ENCODE results near the gene PPP2R5C.

Gene PPP2R5C

GRCh38 chr14:101875727-101876554, 114.4 kb downstream of the PPP2R5C start:
- no peaks in the 10 kb centered on the region for H3K27me3 Mint-ChIP-seq
- H3K4me1 Mint-ChIP-seq = peaks cover 63% of the 10 kb centered on the region
- H3K4me3 Mint-ChIP-seq = peak overlapping the region; percentile 47
- no peaks in the 10 kb centered on the region for H3K9me3 Mint-ChIP-seq
- peak overlapping the region; percentile 87 for H3K27ac Mint-ChIP-seq
- DNase-seq = no peak
- peaks cover 50% of the 10 kb centered on the region for H3K36me3 Mint-ChIP-seq
- CTCF ChIA-PET = interaction anchor here (1.9 kb wide), 1 partner anchor 105 kb away, joined by 6 read pairs; no protein-coding TSS in a partner anchor

DNA sequence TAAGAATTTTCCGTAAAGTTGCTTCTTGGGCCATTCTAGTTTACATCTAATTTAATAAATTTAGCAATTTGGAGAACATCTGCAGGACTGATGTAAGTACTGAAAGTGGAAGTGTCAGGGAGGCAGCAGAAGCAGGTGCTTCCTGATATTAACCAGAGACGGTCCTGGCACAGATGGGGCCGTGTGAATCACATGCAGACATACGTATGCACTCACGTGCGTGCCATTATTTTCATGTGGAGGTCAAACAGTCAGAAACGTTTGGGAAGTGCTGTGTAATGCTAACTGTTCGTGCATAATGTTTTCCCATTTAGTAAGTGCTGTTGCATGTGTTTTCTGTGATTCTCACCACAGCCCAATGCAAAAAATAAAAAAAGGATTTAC, 115.0 kb downstream of the PPP2R5C start:
- Mint-ChIP-seq H3K4me3 (peak overlapping the region; percentile 47), H3K27me3 (no peaks in the 10 kb centered on the region), H3K9me3 (no peaks in the 10 kb centered on the region), H3K4me1 (peaks cover 61% of the 10 kb centered on the region), H3K27ac (peak overlapping the region; percentile 87), H3K36me3 (peaks cover 51% of the 10 kb centered on the region)
- DNase-seq = peak; percentile 83
- CTCF ChIA-PET = no interaction called here

GRCh38 chr14:101877766-101878165, 116.3 kb downstream of the PPP2R5C start:
- no peak for DNase-seq
- Mint-ChIP-seq H3K27ac (peak overlapping the region; percentile 70), H3K9me3 (no peaks in the 10 kb centered on the region), H3K4me3 (no peak overlapping the region), H3K36me3 (peaks cover 56% of the 10 kb centered on the region), H3K4me1 (peaks cover 58% of the 10 kb centered on the region), H3K27me3 (no peaks in the 10 kb centered on the region)
- CTCF ChIA-PET = interaction anchor here (3.4 kb wide), 1 partner anchor 107 kb away, joined by 15 read pairs; no protein-coding TSS in a partner anchor

DNA sequence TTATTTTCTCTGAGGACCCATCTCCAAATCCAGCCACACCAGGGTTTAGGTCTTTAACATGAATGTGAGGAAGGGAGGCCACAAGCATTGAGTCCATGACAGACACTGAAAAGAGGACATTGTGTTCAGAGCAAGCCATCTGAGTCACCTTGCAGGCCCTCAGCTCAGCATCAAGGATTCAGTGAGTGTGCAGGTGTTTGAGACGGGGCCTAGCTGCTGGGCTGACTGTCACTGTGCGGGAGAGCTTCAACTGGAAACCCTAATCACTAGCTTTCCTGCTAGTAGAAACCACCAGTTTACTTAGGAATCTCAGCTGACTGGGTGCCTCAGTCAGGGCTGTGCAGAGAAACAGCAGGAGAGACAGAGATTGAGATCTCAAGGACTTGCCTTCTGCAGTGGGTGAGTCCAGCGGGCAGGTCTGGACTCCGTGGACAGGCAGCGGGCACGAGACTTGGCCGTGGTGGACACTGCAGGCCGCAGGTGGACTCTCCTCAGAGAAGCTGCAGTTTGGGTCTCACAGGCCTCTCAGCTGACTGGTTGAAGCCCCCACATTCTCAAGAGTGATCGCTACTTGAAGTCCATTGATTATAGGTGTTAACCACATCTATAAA, 116.8 kb downstream of the PPP2R5C start:
- H3K4me1 Mint-ChIP-seq = peaks cover 52% of the 10 kb centered on the region
- no peaks in the 10 kb centered on the region for H3K27me3 Mint-ChIP-seq
- H3K27ac Mint-ChIP-seq = peak overlapping the region; percentile 70
- H3K36me3 Mint-ChIP-seq = peaks cover 61% of the 10 kb centered on the region
- no peak for DNase-seq
- CTCF ChIA-PET = interaction anchor here (1.2 to 3.4 kb wide), 2 partner anchors 13 to 107 kb away, joined by 5 to 15 read pairs; no protein-coding TSS in a partner anchor
- no peaks in the 10 kb centered on the region for H3K9me3 Mint-ChIP-seq
- H3K4me3 Mint-ChIP-seq = no peak overlapping the region

DNA sequence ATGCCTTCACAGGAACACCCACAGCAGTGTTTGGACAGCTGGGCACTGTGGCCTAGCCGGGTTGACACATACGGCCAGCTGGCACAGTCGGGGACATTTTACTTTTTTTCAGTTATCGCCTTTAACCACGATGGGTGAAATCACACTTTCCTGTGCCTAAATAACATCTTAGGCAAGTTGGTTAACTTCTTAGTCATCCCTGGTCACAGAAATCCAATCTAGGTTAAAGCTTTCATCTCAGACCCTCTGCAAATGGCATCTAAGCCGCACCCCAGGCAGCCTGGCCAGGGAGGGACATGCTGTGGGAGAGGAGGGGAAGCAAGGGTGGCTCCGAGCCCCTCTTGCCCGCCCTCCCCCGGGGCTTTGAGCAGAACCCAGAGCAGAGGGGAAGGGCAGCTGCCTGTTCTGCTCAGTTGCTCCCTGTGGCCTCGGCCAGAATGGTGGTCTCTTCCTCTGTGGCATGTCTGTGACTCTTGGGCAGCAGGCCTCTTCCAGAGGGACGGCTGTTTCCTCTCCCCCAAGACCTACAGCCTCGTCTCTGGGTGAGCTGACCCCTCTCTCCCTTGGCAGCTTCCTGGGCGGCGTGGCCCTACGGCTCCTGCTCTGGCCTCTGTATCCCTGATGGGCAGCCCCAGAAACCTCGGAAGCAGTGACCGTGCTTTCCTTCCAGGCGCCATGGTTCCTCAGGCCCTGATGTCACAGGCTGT, 117.5 kb downstream of the PPP2R5C start:
- CTCF ChIA-PET = interaction anchor here (1.2 to 3.4 kb wide), 3 partner anchors 12 to 108 kb away, joined by 5 to 15 read pairs (median 5); no protein-coding TSS in a partner anchor
- Mint-ChIP-seq H3K27me3 (no peaks in the 10 kb centered on the region), H3K4me1 (peaks cover 49% of the 10 kb centered on the region), H3K27ac (no peak overlapping the region), H3K36me3 (peaks cover 61% of the 10 kb centered on the region), H3K9me3 (no peaks in the 10 kb centered on the region), H3K4me3 (no peak overlapping the region)
- no peak for DNase-seq

GRCh38 chr14:101879529-101880336, 118.2 kb downstream of the PPP2R5C start:
- Mint-ChIP-seq H3K9me3 (no peaks in the 10 kb centered on the region), H3K27me3 (no peaks in the 10 kb centered on the region), H3K4me3 (no peak overlapping the region), H3K36me3 (peaks cover 63% of the 10 kb centered on the region), H3K4me1 (peaks cover 47% of the 10 kb centered on the region), H3K27ac (peak overlapping the region; percentile 79)
- no peak for DNase-seq
- CTCF ChIA-PET = interaction anchor here (1.2 to 3.4 kb wide), 3 partner anchors 11 to 109 kb away, joined by 5 to 15 read pairs (median 5); no protein-coding TSS in a partner anchor

DNA sequence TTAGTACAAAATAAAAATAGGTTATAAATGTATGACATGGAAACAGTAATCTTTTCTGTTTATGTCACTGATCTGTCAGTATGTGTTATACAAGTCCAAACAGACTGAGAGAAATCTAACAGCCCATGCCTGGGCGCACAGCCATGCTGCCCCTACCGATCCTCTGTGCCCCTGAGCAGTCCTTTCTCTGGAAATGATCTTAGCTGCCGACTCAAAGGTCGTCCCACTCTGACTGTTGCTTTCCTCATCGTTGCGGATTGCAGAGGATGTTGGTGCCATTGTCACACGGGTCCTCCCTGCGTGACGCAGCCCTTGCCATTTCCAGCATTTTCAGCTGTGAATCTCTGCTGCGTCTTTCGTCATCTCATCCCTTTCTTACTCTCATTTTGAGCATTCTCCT, 119.9 kb downstream of the PPP2R5C start:
- no peak for DNase-seq
- Mint-ChIP-seq H3K27ac (no peak overlapping the region), H3K4me1 (peaks cover 31% of the 10 kb centered on the region), H3K36me3 (peaks cover 66% of the 10 kb centered on the region), H3K27me3 (no peaks in the 10 kb centered on the region), H3K9me3 (no peaks in the 10 kb centered on the region), H3K4me3 (no peak overlapping the region)
- CTCF ChIA-PET = no interaction called here

GRCh38 chr14:101882141-101882935, 120.8 kb downstream of the PPP2R5C start:
- Mint-ChIP-seq H3K27me3 (no peaks in the 10 kb centered on the region), H3K36me3 (peaks cover 68% of the 10 kb centered on the region), H3K4me3 (no peak overlapping the region), H3K9me3 (no peaks in the 10 kb centered on the region), H3K27ac (no peak overlapping the region), H3K4me1 (peaks cover 23% of the 10 kb centered on the region)
- no peak for DNase-seq
- CTCF ChIA-PET = no interaction called here

DNA sequence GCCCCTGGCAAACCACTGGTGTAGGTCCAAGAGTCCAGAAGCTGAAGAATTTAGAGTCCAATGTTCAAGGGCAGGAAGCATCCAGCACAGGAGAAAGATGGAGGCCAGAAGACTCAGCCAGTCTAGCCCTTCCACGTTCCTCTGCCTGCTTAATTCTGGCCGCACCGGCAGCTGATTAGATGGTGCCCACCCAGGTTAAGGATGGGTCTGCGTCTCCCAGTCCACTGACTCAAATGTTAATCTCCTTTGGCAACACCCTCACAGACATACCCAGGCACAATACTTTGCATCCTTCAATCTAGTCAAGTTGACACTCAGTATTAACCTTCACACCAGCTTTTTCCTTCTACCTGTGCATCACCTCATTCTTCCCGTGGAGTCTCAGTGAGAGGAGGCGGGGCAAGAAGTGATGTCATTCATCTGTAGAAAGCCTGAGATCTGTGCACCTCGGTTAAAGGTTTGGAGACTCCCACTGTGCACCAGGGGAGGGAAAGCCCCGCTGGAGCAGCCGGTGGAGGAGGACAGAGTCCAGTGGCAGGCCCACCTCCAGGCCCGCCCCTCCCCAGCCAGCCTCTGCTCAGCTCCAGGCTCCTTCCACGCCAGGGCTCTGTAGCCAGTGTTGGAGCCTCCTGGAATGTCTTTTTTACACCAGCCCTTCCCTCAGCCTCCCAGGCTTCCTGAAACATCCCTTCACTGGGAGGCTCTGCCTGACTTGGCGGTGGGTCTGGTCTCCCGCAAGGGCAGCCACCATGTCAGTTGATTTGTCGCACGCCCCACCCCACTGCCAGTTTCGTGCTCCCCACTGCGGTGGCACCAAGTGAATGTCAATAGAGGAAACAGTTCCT, 122.8 kb downstream of the PPP2R5C start:
- H3K4me1 Mint-ChIP-seq = peaks cover 13% of the 10 kb centered on the region
- H3K4me3 Mint-ChIP-seq = no peak overlapping the region
- no peaks in the 10 kb centered on the region for H3K27me3 Mint-ChIP-seq
- DNase-seq = no peak
- no peaks in the 10 kb centered on the region for H3K9me3 Mint-ChIP-seq
- peaks cover 67% of the 10 kb centered on the region for H3K36me3 Mint-ChIP-seq
- CTCF ChIA-PET = interaction anchor here (1.7 kb wide), 1 partner anchor 22 kb away, joined by 5 read pairs; no protein-coding TSS in a partner anchor
- no peak overlapping the region for H3K27ac Mint-ChIP-seq

- Mint-ChIP-seq H3K27ac (no peak overlapping the region), H3K4me1 (peaks cover 14% of the 10 kb centered on the region), H3K9me3 (no peaks in the 10 kb centered on the region), H3K4me3 (no peak overlapping the region), H3K27me3 (no peaks in the 10 kb centered on the region), H3K36me3 (peaks cover 68% of the 10 kb centered on the region)
- CTCF ChIA-PET = no interaction called here
- DNase-seq = no peak
Measured at GRCh38 chr14:101884934-101885576, 123.5 kb downstream of the PPP2R5C start.

GRCh38 chr14:101887219-101887618, 125.7 kb downstream of the PPP2R5C start:
- Mint-ChIP-seq H3K9me3 (no peaks in the 10 kb centered on the region), H3K4me1 (peaks cover 10% of the 10 kb centered on the region), H3K4me3 (no peak overlapping the region), H3K27ac (no peak overlapping the region), H3K27me3 (no peaks in the 10 kb centered on the region), H3K36me3 (peaks cover 64% of the 10 kb centered on the region)
- no peak for DNase-seq
- CTCF ChIA-PET = no interaction called here

DNA sequence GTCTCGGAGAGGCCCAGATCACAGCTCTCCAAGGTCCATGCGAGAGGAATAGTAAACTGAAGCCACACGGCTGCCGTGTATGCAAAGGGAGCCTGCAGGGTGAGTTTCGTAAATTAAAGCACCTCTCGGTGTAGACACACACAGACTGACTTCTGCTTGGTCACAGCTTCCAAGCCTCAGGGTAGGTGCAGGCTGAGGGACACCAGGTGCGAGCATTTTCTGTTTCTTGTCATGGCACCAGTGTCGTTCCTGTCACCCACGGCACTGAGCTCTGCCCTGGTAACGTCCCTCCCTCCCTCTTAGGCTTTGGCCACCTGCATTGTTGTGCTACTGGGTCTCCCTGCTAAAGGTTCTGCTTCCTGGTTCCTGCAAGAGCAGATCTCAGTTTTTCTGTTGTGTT, 126.7 kb downstream of the PPP2R5C start:
- no peaks in the 10 kb centered on the region for H3K27me3 Mint-ChIP-seq
- H3K4me3 Mint-ChIP-seq = no peak overlapping the region
- no peak overlapping the region for H3K27ac Mint-ChIP-seq
- no peaks in the 10 kb centered on the region for H3K9me3 Mint-ChIP-seq
- DNase-seq = no peak
- peaks cover 10% of the 10 kb centered on the region for H3K4me1 Mint-ChIP-seq
- CTCF ChIA-PET = interaction anchor here (0.8 kb wide), 1 partner anchor 117 kb away, joined by 3 read pairs; no protein-coding TSS in a partner anchor
- H3K36me3 Mint-ChIP-seq = peaks cover 61% of the 10 kb centered on the region

All from activated naive CD4-positive, alpha-beta T cell treated with anti-CD3 and anti-CD28 coated beads, Interleukin-2, amount 10 ng/mL, durations not matched to agents 7 days and 5 days (primary cell).